Spleen (tissue), 11 donors: Measurements from ENCODE around the gene DAB2. TPM values are rescaled to one million over a fixed set of nuclear protein-coding genes. Genes with fewer than 3 reads are reported as not detected.
A peak's percentile ranks its signal among the peaks of the same experiment; 100 is the strongest.

ENCODE experiments used
- DNase-seq: peaks from one replicate; pipeline ENCODE4 v3.0.0-alpha.2; 2020
- H3K27ac ChIP-seq, 8 donors: fragments of 200-600 bp; sonication (generic) in 7 of 8; 1 replicate in 4 of 8; 2 replicates in 4 of 8; pipeline versions ENCODE4 v1.5.0 to v1.8.0; 2016 to 2021; ENCODE audit warnings: inconsistent platforms in 4 of 8, mild to moderate bottlenecking in 4 of 8, moderate library complexity in 1 of 8
- H3K27me3 ChIP-seq, 7 donors: fragments of 200-600 bp; sonication (generic) in 6 of 7; replicated peaks in 1 of 7; 1 replicate in 4 of 7; 2 replicates in 3 of 7; pipeline versions ENCODE4 v1.5.0 to v1.8.0; 2016 to 2021; ENCODE audit warnings: inconsistent platforms in 3 of 7, mild to moderate bottlenecking in 1 of 7
- H3K36me3 ChIP-seq, 6 donors: fragments of 200-600 bp; sonication (generic) in 5 of 6; 1 replicate in 4 of 6; 2 replicates in 2 of 6; pipeline versions ENCODE4 v1.5.0 to v1.8.0; 2016 to 2021; ENCODE audit warnings: inconsistent platforms in 2 of 6
- H3K4me1 ChIP-seq, 6 donors: fragments of 200-600 bp; sonication (generic) in 5 of 6; 1 replicate in 3 of 6; 2 replicates in 3 of 6; pipeline versions ENCODE4 v1.5.0 to v1.8.0; 2016 to 2021; ENCODE audit warnings: inconsistent platforms in 3 of 6
- H3K4me3 ChIP-seq, 8 donors: fragments of 200-600 bp; sonication (generic) in 7 of 8; 1 replicate in 4 of 8; 2 replicates in 4 of 8; pipeline versions ENCODE4 v1.5.0 to v1.8.0; 2016 to 2021; ENCODE audit warnings: inconsistent platforms in 4 of 8, mild to moderate bottlenecking in 4 of 8, moderate library complexity in 2 of 8
- H3K9me3 ChIP-seq, 8 donors: fragments of 200-600 bp; sonication (generic) in 7 of 8; 1 replicate in 4 of 8; 2 replicates in 4 of 8; pipeline versions ENCODE4 v1.5.0 to v1.8.0; 2016 to 2021; ENCODE audit warnings: inconsistent platforms in 4 of 8
- POLR2A ChIP-seq, 3 donors: fragments of 450-650 bp; IDR thresholded peaks; one replicate each; pipeline ENCODE4 v1.5.1; 2017; ENCODE audit warnings: antibody characterized with exemption in 3 of 3, mild to moderate bottlenecking in 1 of 3
- POLR2AphosphoS5 ChIP-seq, 3 donors: sonication (generic); formaldehyde crosslinking; IDR thresholded peaks; one replicate each; pipeline ENCODE4 v1.5.1; 2017; ENCODE audit warnings: antibody characterized with exemption in 3 of 3
- WGBS, 5 donors: extraction: QIAGEN DNeasy Blood & Tissue Kit in 3 of 5; methylation state at CpG; one replicate each; pipeline versions ENCODE4 v1.1.5 to v1.1.7; 2013 to 2018; 5-methylcytosine and 5-hydroxymethylcytosine counted together
- intact Hi-C: fragments of 100-400 bp; cut with DNase I; formaldehyde crosslinking; loops from one replicate; pipeline ENCODE4 v1.15.0; 2023; ENCODE audit warnings: low total_unique reads
- polyA plus RNA-seq, 3 donors: library from polyadenylated mRNA; stranded (reverse); fragments of 200-250 nt; gene quantifications; one replicate each; pipeline ENCODE4 v1.2.1, GENCODE V29; 2013
- total RNA-seq, 7 donors: library from RNA; depleted of rRNA in 3 of 7; stranded (reverse); fragments of >200 nt in 3 of 7; fragmentation: NEBNext Ultra II Directional in 4 of 7; extraction: Animal tissue kit (Norgen Biotek cat#: 25700) in 4 of 7; gene quantifications; one replicate each; pipeline versions ENCODE4 v1.1.0 to v1.2.1, GENCODE V29; 2016 to 2021
- TF ChIP-seq, protein P1 (sequence below), 11 experiments: fragments of 200-600 bp in 7 of 11; fragments of 450-650 bp in 4 of 11; sonication (generic) in 4 of 11; IDR thresholded peaks in 8 of 11; conservative IDR thresholded peaks in 3 of 11; 1 replicate in 7 of 11; 2 replicates in 4 of 11; pipeline versions ENCODE4 v1.4.0 to v1.8.0; 2016 to 2021; ENCODE audit warnings: antibody characterized with exemption in 11 of 11, inconsistent platforms in 4 of 11, mild to moderate bottlenecking in 1 of 11
- donor health status: healthy with polysubstance abuse.
- donor health status: DM: no; HTN: no; CAD: no; lungs with moderate emphysema.
- donor health status: DM: no; HTN: no; CAD: no.
- donor health status: Bipolar disorder and iron deficiency.
- donor health status: healthy.
- donor health status: DM: no; HTN: no; CAD: no.
- donor health status: DM: yes; HTN: yes; CAD: no.

The DAB2 gene
- total and polyA plus RNA-seq, 10 donors = 19.4 to 206 (median 125) TPM

DNA sequence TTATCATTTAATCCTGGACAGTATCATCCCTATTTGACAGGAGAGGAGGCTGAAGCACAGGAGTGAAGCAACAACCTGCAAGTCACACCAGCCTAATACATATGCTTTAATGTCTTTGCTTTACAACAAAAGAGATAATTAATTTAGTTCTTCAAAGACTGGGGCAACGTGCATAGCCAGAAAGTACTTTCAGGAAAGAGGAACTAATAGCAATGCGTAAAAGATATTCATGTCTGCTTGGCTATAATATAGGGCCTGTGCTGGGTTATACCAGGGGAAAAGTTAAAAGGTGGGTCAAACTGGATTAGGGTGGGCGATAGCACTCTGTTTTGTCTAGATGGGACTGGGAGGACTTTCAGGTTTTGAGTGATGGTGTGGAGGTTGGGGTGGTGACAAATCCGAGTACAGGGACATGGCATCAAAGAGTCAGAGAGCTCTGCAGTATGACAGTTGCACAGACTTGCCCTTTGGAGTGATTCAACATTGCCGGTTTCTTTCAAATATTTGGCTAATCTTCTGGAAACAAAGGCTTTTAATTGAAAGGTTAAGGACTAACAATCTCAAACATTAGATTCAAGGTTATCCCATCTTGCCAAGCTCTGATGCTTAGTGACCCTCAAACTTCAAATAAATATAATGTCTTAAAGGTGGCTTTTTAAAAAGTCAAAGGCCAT is 11.9 kb downstream of the DAB2 start:
- Histone ChIP-seq H3K27ac (no peak overlapping the region), H3K4me1 (peaks cover 8 to 70% (median 26%) of the 10 kb centered on the region in 6 donors), H3K4me3 (no peak overlapping the region), H3K36me3 (peaks cover 0 to 15% (median 0%) of the 10 kb centered on the region in 6 donors), H3K9me3 (no peaks in the 10 kb centered on the region), H3K27me3 (no peaks in the 10 kb centered on the region)
- no peak for DNase-seq
- WGBS, 5 donors = 51 to 67% (median 53%) methylated on average over 5 of the region's 5 CpGs
- intact Hi-C loops = no loop called here
- TF ChIP-seq POLR2AphosphoS5 (IDR thresholded peaks at IDR 0.05) = no peak
- TF ChIP-seq, protein P1, sequence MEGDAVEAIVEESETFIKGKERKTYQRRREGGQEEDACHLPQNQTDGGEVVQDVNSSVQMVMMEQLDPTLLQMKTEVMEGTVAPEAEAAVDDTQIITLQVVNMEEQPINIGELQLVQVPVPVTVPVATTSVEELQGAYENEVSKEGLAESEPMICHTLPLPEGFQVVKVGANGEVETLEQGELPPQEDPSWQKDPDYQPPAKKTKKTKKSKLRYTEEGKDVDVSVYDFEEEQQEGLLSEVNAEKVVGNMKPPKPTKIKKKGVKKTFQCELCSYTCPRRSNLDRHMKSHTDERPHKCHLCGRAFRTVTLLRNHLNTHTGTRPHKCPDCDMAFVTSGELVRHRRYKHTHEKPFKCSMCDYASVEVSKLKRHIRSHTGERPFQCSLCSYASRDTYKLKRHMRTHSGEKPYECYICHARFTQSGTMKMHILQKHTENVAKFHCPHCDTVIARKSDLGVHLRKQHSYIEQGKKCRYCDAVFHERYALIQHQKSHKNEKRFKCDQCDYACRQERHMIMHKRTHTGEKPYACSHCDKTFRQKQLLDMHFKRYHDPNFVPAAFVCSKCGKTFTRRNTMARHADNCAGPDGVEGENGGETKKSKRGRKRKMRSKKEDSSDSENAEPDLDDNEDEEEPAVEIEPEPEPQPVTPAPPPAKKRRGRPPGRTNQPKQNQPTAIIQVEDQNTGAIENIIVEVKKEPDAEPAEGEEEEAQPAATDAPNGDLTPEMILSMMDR (IDR thresholded peaks at IDR 0.05 in 8 of 11, conservative IDR thresholded peaks at IDR 0.05 in 3 of 11) = no peak
- no peak for TF ChIP-seq POLR2A (IDR thresholded peaks at IDR 0.05)

- intact Hi-C loops = no loop called here
- no peaks in the 10 kb centered on the region for H3K9me3 ChIP-seq
- H3K27me3 ChIP-seq = no peaks in the 10 kb centered on the region
- no peak overlapping the region for H3K4me3 ChIP-seq
- H3K27ac ChIP-seq = no peak overlapping the region
- TF ChIP-seq POLR2A (IDR thresholded peaks at IDR 0.05) (no peak), POLR2AphosphoS5 (IDR thresholded peaks at IDR 0.05) (no peak)
- TF ChIP-seq, protein P1 (IDR thresholded peaks at IDR 0.05 in 8 of 11, conservative IDR thresholded peaks at IDR 0.05 in 3 of 11) = no peak
- 82 to 96% (median 92%) methylated on average over 4 of the region's 4 CpGs for WGBS, 5 donors
- H3K36me3 ChIP-seq = peaks cover 0 to 16% (median 0%) of the 10 kb centered on the region in 6 donors
- peaks cover 8 to 67% (median 26%) of the 10 kb centered on the region in 6 donors for H3K4me1 ChIP-seq
- no peak for DNase-seq
Observed at GRCh38 chr5:39411985-39412384, 12.8 kb downstream of the DAB2 start.

DNA sequence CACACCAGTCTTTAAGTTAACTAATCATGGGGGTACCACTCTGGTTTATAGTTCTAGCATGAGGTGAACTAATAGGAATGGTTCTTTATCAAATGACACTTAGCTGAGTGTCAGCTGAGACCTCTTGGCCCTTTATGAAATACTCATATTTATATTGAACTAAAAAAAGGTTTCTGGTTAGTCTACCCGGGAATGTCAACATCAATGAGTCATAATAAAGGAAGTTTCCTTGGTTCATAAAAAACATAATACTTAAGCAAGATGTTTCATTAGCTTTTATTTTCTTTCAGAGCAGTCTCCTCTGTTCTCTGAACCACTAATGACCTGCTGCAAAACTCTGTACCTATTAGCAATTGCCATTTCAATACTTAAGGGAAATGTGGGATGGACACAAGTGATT is 13.7 kb downstream of the DAB2 start:
- Histone ChIP-seq H3K27me3 (no peaks in the 10 kb centered on the region), H3K4me3 (no peak overlapping the region), H3K36me3 (peaks cover 0 to 13% (median 0%) of the 10 kb centered on the region in 6 donors), H3K9me3 (no peaks in the 10 kb centered on the region), H3K27ac (peak overlapping the region in 2 of 8 donors; percentile 15 to 22), H3K4me1 (peaks cover 8 to 68% (median 23%) of the 10 kb centered on the region in 6 donors)
- TF ChIP-seq, protein P1 (IDR thresholded peaks at IDR 0.05 in 8 of 11, conservative IDR thresholded peaks at IDR 0.05 in 3 of 11) = no peak
- TF ChIP-seq POLR2AphosphoS5 (IDR thresholded peaks at IDR 0.05) = no peak
- TF ChIP-seq POLR2A (IDR thresholded peaks at IDR 0.05) = no peak
- intact Hi-C loops = no loop called here
- WGBS, 5 donors = 6 to 22% (median 12%) methylated on average over 1 of the region's 1 CpG
- no peak for DNase-seq

GRCh38 chr5:39409033-39409432 is 15.7 kb downstream of the DAB2 start:
- TF ChIP-seq, protein P1 (IDR thresholded peaks at IDR 0.05 in 8 of 11, conservative IDR thresholded peaks at IDR 0.05 in 3 of 11) = no peak
- no peak for TF ChIP-seq POLR2A (IDR thresholded peaks at IDR 0.05)
- TF ChIP-seq POLR2AphosphoS5 (IDR thresholded peaks at IDR 0.05) = no peak
- intact Hi-C loops = no loop called here
- H3K9me3 ChIP-seq = no peaks in the 10 kb centered on the region
- no peak for DNase-seq
- peaks cover 8 to 71% (median 22%) of the 10 kb centered on the region in 6 donors for H3K4me1 ChIP-seq
- peaks cover 0 to 16% (median 0%) of the 10 kb centered on the region in 6 donors for H3K36me3 ChIP-seq
- WGBS, 5 donors = 63 to 84% (median 76%) methylated on average over 1 of the region's 1 CpG
- H3K27me3 ChIP-seq = no peaks in the 10 kb centered on the region
- H3K27ac ChIP-seq = no peak overlapping the region
- H3K4me3 ChIP-seq = no peak overlapping the region
